ENCODE results near the gene RCOR1. TPM values are rescaled to one million over a fixed set of nuclear protein-coding genes. Genes with fewer than 3 reads are reported as not detected.

Gene RCOR1
- total RNA-seq, 2 experiments from 2014 or later = 16.1 to 16.2 TPM

DNA sequence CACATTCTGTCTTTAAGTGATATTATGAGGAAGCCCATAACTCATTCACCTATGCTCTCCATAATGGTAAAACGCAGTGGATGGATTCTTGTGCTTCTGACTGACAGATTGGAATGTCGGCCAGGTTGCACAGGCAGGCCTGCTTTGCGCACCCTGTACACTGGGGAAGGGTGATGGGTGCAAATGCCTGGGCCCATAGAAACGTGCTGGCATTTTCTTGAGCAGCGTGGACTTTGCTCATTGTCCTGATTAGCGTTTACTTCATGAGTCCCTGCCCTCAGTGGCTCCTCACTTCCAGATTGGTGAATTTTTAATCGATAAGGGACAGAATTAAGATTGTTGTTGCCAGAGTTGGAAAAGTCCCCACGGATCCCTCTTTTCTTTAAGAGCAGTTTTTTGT is 103.9 kb downstream of the RCOR1 start:
- Mint-ChIP-seq H3K27me3 (no peaks in the 10 kb centered on the region), H3K4me1 (ENCODE audit: low read depth) (peaks cover 23% of the 10 kb centered on the region), H3K9me3 (no peaks in the 10 kb centered on the region), H3K36me3 (ENCODE audit: low read depth) (peaks cover 4% of the 10 kb centered on the region), H3K4me3 (no peak overlapping the region), H3K27ac (no peak overlapping the region)
- TF ChIP-seq, protein P1, sequence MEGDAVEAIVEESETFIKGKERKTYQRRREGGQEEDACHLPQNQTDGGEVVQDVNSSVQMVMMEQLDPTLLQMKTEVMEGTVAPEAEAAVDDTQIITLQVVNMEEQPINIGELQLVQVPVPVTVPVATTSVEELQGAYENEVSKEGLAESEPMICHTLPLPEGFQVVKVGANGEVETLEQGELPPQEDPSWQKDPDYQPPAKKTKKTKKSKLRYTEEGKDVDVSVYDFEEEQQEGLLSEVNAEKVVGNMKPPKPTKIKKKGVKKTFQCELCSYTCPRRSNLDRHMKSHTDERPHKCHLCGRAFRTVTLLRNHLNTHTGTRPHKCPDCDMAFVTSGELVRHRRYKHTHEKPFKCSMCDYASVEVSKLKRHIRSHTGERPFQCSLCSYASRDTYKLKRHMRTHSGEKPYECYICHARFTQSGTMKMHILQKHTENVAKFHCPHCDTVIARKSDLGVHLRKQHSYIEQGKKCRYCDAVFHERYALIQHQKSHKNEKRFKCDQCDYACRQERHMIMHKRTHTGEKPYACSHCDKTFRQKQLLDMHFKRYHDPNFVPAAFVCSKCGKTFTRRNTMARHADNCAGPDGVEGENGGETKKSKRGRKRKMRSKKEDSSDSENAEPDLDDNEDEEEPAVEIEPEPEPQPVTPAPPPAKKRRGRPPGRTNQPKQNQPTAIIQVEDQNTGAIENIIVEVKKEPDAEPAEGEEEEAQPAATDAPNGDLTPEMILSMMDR (IDR thresholded peaks at IDR 0.05) = no peak
- intact Hi-C loops (cut with micrococcal nuclease) = loop anchor here (10.0 kb wide), 1 partner anchor 398 kb away; the partner anchor contains the start of gene EXOC3L4
- no peak for DNase-seq
- ChIA-PET CTCF (interaction anchor here (0.7 to 3.7 kb wide), 7 partner anchors 10 to 409 kb away, joined by 3 to 27 read pairs (median 7); no protein-coding TSS in a partner anchor), POLR2A (interaction anchor here (1.1 kb wide), 1 partner anchor 9 kb away, joined by 3 read pairs; no protein-coding TSS in a partner anchor)
- no peak for ATAC-seq

DNA sequence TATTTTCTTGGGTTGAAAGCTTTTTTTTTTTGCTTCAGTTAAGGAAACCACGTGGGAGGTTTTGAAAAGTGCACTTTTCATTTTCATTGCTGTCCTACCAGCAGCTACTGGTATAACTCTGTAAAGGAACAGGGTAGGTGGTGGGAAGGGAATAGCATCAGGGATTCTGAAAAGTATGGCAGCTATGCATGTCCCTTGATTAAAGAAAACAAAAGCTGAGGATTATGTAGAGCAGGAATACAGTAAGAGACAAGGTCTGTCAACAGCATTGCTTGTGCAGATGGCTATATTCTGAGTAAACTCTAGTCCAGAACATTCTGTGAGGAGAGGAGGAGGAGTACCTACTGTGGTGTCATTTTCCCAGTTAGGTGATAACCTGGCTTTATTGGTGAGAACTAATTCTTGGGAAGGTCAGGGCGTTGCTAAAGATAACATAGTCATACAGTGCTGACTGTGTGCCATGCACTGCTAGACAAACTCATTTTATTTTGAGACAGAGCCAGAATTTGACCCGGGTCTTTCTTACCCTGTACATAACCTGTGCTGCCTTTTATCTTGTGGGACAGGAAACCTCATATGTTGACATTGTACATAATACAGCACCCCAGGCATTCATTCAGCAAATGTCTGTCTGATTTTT is 104.5 kb downstream of the RCOR1 start:
- TF ChIP-seq, protein P1 (IDR thresholded peaks at IDR 0.05) = no peak
- POLR2A ChIA-PET = no interaction called here
- Mint-ChIP-seq H3K27me3 (no peaks in the 10 kb centered on the region), H3K4me3 (no peak overlapping the region), H3K9me3 (no peaks in the 10 kb centered on the region), H3K36me3 (ENCODE audit: low read depth) (peaks cover 9% of the 10 kb centered on the region), H3K27ac (no peak overlapping the region), H3K4me1 (ENCODE audit: low read depth) (peaks cover 23% of the 10 kb centered on the region)
- ATAC-seq (no peak), DNase-seq (no peak)
- CTCF ChIA-PET = interaction anchor here (2.1 kb wide), 1 partner anchor 9 kb away, joined by 7 read pairs; no protein-coding TSS in a partner anchor
- intact Hi-C loops (cut with micrococcal nuclease) = loop anchor here (10.0 kb wide), 1 partner anchor 398 kb away; the partner anchor contains the start of gene EXOC3L4

DNA sequence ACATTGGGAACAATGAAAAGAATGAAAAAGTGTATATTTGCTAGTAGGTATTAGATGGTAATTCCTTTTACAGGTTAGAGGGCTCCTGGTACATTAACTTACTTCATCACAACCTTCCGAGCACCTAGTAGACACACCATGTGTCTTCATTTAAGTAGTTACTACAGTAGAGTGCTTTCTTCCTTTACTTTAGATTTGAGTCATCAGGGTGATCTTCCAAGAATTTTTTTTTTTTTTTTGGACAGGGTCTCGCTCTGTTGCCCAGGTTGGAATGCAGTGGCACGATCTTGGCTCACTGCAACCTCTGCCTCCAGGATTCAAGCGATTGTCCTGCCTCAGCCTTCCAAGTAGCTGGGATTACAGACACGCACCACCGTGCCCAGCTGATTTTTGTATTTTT is 105.1 kb downstream of the RCOR1 start:
- Mint-ChIP-seq H3K4me1 (ENCODE audit: low read depth) (peaks cover 23% of the 10 kb centered on the region), H3K4me3 (no peak overlapping the region), H3K36me3 (ENCODE audit: low read depth) (peaks cover 13% of the 10 kb centered on the region), H3K9me3 (no peaks in the 10 kb centered on the region), H3K27ac (no peak overlapping the region), H3K27me3 (no peaks in the 10 kb centered on the region)
- CTCF ChIA-PET = interaction anchor here (2.1 kb wide), 1 partner anchor 9 kb away, joined by 7 read pairs; no protein-coding TSS in a partner anchor
- no peak for ATAC-seq
- POLR2A ChIA-PET = no interaction called here
- DNase-seq = no peak
- intact Hi-C loops (cut with micrococcal nuclease) = loop anchor here (10.0 kb wide), 1 partner anchor 397 kb away; the partner anchor contains the start of gene EXOC3L4
- TF ChIP-seq, protein P1 (IDR thresholded peaks at IDR 0.05) = no peak

DNA sequence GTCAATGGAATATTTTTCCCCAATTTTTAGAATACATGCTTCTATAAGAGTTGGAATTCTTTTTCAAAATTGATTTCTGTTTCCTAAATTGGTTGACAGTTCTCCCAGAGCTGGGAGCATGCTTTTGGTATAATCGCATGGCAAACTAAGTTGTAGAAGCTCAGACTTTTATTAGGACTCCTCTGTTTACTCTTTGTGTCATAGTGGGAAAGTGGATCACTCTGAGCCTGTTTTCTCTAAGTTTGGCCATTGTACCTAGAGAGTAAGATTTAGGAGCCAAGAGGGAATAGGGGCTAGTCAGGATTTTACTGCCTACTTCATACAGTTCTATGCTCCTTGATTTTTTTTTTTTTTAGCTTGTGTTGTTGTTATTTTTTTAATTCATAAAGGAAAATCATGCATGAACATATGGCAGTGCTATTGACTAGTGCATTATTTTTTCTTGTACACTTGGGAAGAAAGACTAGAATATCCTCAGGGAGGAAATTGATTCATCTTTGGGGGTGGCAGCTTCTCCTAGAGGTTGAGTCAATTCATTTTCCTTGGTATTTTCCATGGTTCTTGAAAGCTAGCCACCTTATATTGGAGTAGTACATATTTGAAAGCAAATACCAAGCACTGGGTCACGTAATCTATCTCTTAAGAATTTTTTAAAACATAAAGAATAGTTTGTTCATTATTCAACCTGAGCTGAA is 107.1 kb downstream of the RCOR1 start:
- ChIA-PET CTCF (interaction anchor here (0.7 to 2.3 kb wide), 3 partner anchors 75 to 175 kb away, joined by 3 to 5 read pairs (median 5); no protein-coding TSS in a partner anchor), POLR2A (no interaction called here)
- Mint-ChIP-seq H3K9me3 (peaks cover 4% of the 10 kb centered on the region), H3K4me3 (no peak overlapping the region), H3K36me3 (ENCODE audit: low read depth) (peaks cover 30% of the 10 kb centered on the region), H3K27ac (no peak overlapping the region), H3K4me1 (ENCODE audit: low read depth) (peaks cover 23% of the 10 kb centered on the region), H3K27me3 (no peaks in the 10 kb centered on the region)
- ATAC-seq = no peak
- TF ChIP-seq, protein P1 (IDR thresholded peaks at IDR 0.05) = no peak
- intact Hi-C loops (cut with micrococcal nuclease) = loop anchor here (10.0 kb wide), 1 partner anchor 395 kb away; the partner anchor contains the start of gene EXOC3L4
- no peak for DNase-seq
